ENCODE measurements around the gene FHOD1. TPM values are rescaled to one million over a fixed set of nuclear protein-coding genes. Genes with fewer than 3 reads are reported as not detected.
A peak's percentile ranks its signal among the peaks of the same experiment; 100 is the strongest.

Gene FHOD1
- total and polyA plus RNA-seq, 2 of the 13 experiments (the other 11 are each of a cell fraction or from before 2014, with no cell fraction given): 20.0 to 20.8 TPM

- TF ChIP-seq HOXA9 (CRISPR knock-in tag; IDR thresholded peaks at IDR 0.05; ENCODE audit: borderline replicate concordance) (no peak), TBP (CRISPR knock-in tag; IDR thresholded peaks at IDR 0.05) (no peak), ZNF776 (CRISPR knock-in tag; IDR thresholded peaks at IDR 0.05) (no peak; the same call in 1 of the 2 replicates), ZNF644 (CRISPR knock-in tag; IDR thresholded peaks at IDR 0.05; ENCODE audit: low read depth) (no peak), MTA1 (CRISPR knock-in tag; IDR thresholded peaks at IDR 0.05; ENCODE audit: borderline replicate concordance) (peak; percentile 45; the same call in 1 of the 2 replicates), ELK4 (CRISPR knock-in tag; IDR thresholded peaks at IDR 0.05; ENCODE audit: borderline replicate concordance) (no peak), ZNF605 (CRISPR knock-in tag; IDR thresholded peaks at IDR 0.05) (no peak; the same call in 1 of the 2 replicates), MIER3 (CRISPR knock-in tag; IDR thresholded peaks at IDR 0.05; ENCODE audit: borderline replicate concordance) (peak; percentile 22; the same call in 1 of the 2 replicates), ZNF878 (CRISPR knock-in tag; IDR thresholded peaks at IDR 0.05) (0 out of 2 replicates have a peak, but pooled peaks have one; percentile 58), MTF2 (CRISPR knock-in tag; IDR thresholded peaks at IDR 0.05; ENCODE audit: borderline replicate concordance) (no peak), ZNF563 (CRISPR knock-in tag; IDR thresholded peaks at IDR 0.05) (peak; percentile 81; the same call in 1 of the 2 replicates), CREB3 (CRISPR knock-in tag; IDR thresholded peaks at IDR 0.05) (no peak; the same call in 1 of the 2 replicates), PHF8 (CRISPR knock-in tag; IDR thresholded peaks at IDR 0.05) (peak; percentile 81), ZFP36 (IDR thresholded peaks at IDR 0.05; ENCODE audit: borderline replicate concordance, low read depth, low read length, partially characterized antibody) (no peak), ZNF20 (CRISPR knock-in tag; IDR thresholded peaks at IDR 0.05) (no peak), KAT7 (CRISPR knock-in tag; IDR thresholded peaks at IDR 0.05; ENCODE audit: borderline replicate concordance) (no peak), BRD4 (CRISPR knock-in tag; IDR thresholded peaks at IDR 0.05) (0 out of 2 replicates have a peak, but pooled peaks have one; percentile 17), GMEB1 (CRISPR knock-in tag; IDR thresholded peaks at IDR 0.05; ENCODE audit: borderline replicate concordance) (no peak), BHLHE40 (IDR thresholded peaks at IDR 0.05; ENCODE audit: low read length) (0 out of 2 replicates have a peak, but pooled peaks have one; percentile 2), ZBTB7B (CRISPR knock-in tag; IDR thresholded peaks at IDR 0.05) (peak; percentile 59; the same call in 1 of the 2 replicates), BRF2 (CRISPR knock-in tag; IDR thresholded peaks at IDR 0.05) (peak; percentile 88; the same call in 1 of the 2 replicates), ZNF329 (CRISPR knock-in tag; IDR thresholded peaks at IDR 0.05; ENCODE audit: low read depth) (no peak), ZMAT5 (CRISPR knock-in tag; IDR thresholded peaks at IDR 0.05; ENCODE audit: borderline replicate concordance, low read depth) (no peak), ARNT2 (CRISPR knock-in tag; IDR thresholded peaks at IDR 0.05; ENCODE audit: low read depth) (peak; percentile 59; the same call in 1 of the 2 replicates)
These were observed at the start of gene FHOD1 (continued) for GRCh38 chr16:67247192-67248072.
